ENCODE measurements around the gene NSMCE4A. TPM values are rescaled to one million over a fixed set of nuclear protein-coding genes. Genes with fewer than 3 reads are reported as not detected.
"Not testable (repeated sequence)": the region's sequence is repeated elsewhere in the genome, so short reads cannot be mapped to it uniquely, and the experiment has no call there.

Gene NSMCE4A
- total RNA-seq, 4 donors from 2014 or later: 63.9 to 96.8 (median 82.0) TPM

GRCh38 chr10:121978511-121978910 is 3.5 kb upstream of the NSMCE4A start:
- TF ChIP-seq EP300 (IDR thresholded peaks at IDR 0.05) (no peak), POLR2A (IDR thresholded peaks at IDR 0.05; ENCODE audit: low read depth) (no peak), POLR2AphosphoS5 (IDR thresholded peaks at IDR 0.05) (no peak), CTCF (IDR thresholded peaks at IDR 0.05) (no peak)
- DNase-seq (ENCODE audit: extremely low spot score): no peak
- 95% methylated on average over 8 of the region's 26 CpGs for WGBS
- Histone ChIP-seq H3K27ac (replicated peaks in 1 of 4) (no peak overlapping the region), H3K4me1 (peaks cover 12 to 17% (median 15%) of the 10 kb centered on the region in 4 donors), H3K9me3 (no peaks in the 10 kb centered on the region), H3K4me3 (no peak overlapping the region), H3K27me3 (no peaks in the 10 kb centered on the region), H3K36me3 (no peaks in the 10 kb centered on the region)
- intact Hi-C loops (cut with DNase I): loop anchor here (10.0 kb wide), 1 partner anchor 276 kb away; no protein-coding TSS in a partner anchor

GRCh38 chr10:121976607-121977006 is 1.6 kb upstream of the NSMCE4A start:
- no peaks in the 10 kb centered on the region for H3K27me3 ChIP-seq
- TF ChIP-seq POLR2AphosphoS5 (IDR thresholded peaks at IDR 0.05): no peak
- TF ChIP-seq EP300 (IDR thresholded peaks at IDR 0.05): no peak
- TF ChIP-seq CTCF (IDR thresholded peaks at IDR 0.05): no peak
- TF ChIP-seq POLR2A (IDR thresholded peaks at IDR 0.05; ENCODE audit: low read depth): no peak
- H3K4me1 ChIP-seq: peaks cover 19 to 35% (median 34%) of the 10 kb centered on the region in 4 donors
- no peak overlapping the region for H3K4me3 ChIP-seq
- H3K27ac ChIP-seq (replicated peaks in 1 of 4): no peak overlapping the region
- 94% methylated on average over 6 of the region's 6 CpGs for WGBS
- H3K9me3 ChIP-seq: no peaks in the 10 kb centered on the region
- peaks cover 0 to 3% (median under 1%) of the 10 kb centered on the region in 4 donors for H3K36me3 ChIP-seq
- intact Hi-C loops (cut with DNase I): loop anchor here (10.0 kb wide), 1 partner anchor 278 kb away; no protein-coding TSS in a partner anchor
- no peak for DNase-seq (ENCODE audit: extremely low spot score)

DNA sequence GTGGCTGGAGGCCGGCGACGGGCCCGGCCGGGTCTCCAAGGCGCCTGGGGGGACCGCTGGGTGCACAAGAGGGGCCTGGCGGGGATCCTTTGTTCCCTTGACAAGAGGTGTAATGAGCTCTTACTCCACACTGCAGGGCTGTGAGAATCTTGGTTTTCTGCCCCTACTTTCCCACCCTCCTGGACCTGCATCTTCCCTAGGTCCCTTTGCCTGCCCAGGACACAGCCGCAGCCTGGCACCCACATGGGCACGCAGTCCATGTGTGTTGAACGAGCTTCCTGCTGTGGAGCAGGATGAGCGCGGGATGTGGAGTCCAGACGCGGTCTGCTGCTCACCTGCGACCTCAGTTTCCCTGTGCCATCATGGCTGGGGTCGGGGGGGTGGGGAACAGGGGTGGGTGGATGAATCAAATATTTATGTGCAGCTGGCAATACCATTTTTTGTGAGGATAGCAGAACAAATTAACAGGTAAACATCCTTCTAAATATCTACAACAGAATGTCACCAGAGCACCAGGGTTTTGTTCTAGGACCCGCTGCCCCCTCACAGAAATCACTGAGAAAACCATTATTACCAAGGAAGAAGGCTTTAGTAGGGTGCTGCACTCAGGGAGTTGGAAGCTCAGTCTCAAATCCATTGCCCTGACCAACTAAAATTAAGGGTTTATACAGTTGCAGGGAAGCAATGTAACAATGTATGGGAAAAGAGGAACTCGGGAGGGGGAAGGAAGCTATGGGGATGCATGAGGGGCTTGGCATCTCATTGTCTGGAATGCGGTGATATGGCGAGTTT is 474 bp upstream of the NSMCE4A start:
- H3K27ac ChIP-seq (replicated peaks in 1 of 4): peak overlapping the region; percentile 95 to 99 (median 99)
- intact Hi-C loops (cut with DNase I): loop anchor here (10.0 kb wide), 1 partner anchor 279 kb away; no protein-coding TSS in a partner anchor

DNA sequence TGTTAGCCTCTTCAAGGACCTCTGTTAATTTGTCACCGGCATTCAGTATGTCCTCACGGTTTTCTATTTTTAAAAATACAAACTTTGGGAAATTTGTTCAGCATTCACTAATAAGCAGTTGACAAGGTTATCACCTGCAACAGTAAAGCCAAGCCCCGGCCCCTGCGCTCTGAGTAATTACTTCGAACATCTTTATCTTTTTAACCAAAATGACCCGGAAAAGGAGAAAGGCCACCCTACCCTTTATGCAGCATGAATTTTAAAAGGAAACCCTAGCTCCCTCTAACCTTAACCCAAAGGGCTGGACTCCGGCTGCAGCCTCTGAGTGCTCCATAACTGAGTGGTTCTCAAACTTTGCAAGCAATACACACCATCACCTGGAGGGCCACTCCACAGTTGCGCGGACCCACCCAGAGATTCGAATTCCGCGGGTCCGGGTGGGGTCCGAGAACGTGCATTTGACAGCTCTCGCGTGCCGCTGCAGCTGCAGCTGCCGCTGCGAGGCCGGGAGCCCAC is 940 bp downstream of the NSMCE4A start:
- Histone ChIP-seq H3K27me3 (no peaks in the 10 kb centered on the region), H3K4me1 (peaks cover 19 to 35% (median 34%) of the 10 kb centered on the region in 4 donors), H3K9me3 (no peaks in the 10 kb centered on the region), H3K36me3 (peaks cover 11 to 25% (median 19%) of the 10 kb centered on the region in 4 donors), H3K4me3 (peak overlapping the region; percentile 75 to 96 (median 90)), H3K27ac (replicated peaks in 1 of 4) (peak overlapping the region; percentile 95 to 99 (median 99))
- intact Hi-C loops (cut with DNase I): loop anchor here (5.0 to 10.0 kb wide), 4 partner anchors 47 to 281 kb away; partner anchors contain the start of gene ATE1
- no peak for DNase-seq (ENCODE audit: extremely low spot score)
- peak in 1 of 2 donors; percentile 24 for TF ChIP-seq POLR2AphosphoS5 (IDR thresholded peaks at IDR 0.05)
- no peak for TF ChIP-seq CTCF (IDR thresholded peaks at IDR 0.05)
- 23% methylated on average over 10 of the region's 21 CpGs for WGBS

More for the DNA sequence above, 474 bp upstream of the NSMCE4A start:
- H3K4me3 ChIP-seq: peak overlapping the region; percentile 75 to 96 (median 90)
- WGBS: 51% methylated on average over 11 of the region's 21 CpGs
- peaks cover 19 to 35% (median 34%) of the 10 kb centered on the region in 4 donors for H3K4me1 ChIP-seq
- TF ChIP-seq CTCF (IDR thresholded peaks at IDR 0.05) (peak; percentile 74 to 84 (median 80)), POLR2A (IDR thresholded peaks at IDR 0.05; ENCODE audit: low read depth) (no peak)
- H3K27me3 ChIP-seq: no peaks in the 10 kb centered on the region
- no peaks in the 10 kb centered on the region for H3K9me3 ChIP-seq
- peaks cover 3 to 12% (median 8%) of the 10 kb centered on the region in 4 donors for H3K36me3 ChIP-seq
- no peak for DNase-seq (ENCODE audit: extremely low spot score)

- intact Hi-C loops (cut with DNase I); H3K27ac ChIP-seq (replicated peaks in 1 of 4); H3K9me3 ChIP-seq; DNase-seq (ENCODE audit: extremely low spot score); H3K4me3 ChIP-seq; H3K27me3 ChIP-seq: not testable (repeated sequence)
- whole genome bisulfite sequencing: 86% methylated on average over 8 of the region's 8 CpGs
- Histone ChIP-seq H3K36me3 (peaks cover 41 to 75% (median 67%) of the 10 kb centered on the region in 4 donors), H3K4me1 (peaks cover 11 to 25% (median 24%) of the 10 kb centered on the region in 4 donors)
Measured at GRCh38 chr10:121969086-121969485, 5.9 kb downstream of the NSMCE4A start.

Data from esophagus muscularis mucosa (tissue), 4 donors.